HG03196 (cell line): Measurements from ENCODE around the gene OR5A2.
A peak's percentile ranks its signal among the peaks of the same experiment; 100 is the strongest.
"Not testable (repeated sequence)": the region's sequence is repeated elsewhere in the genome, so short reads cannot be mapped to it uniquely, and the experiment has no call there.

Source experiments
- ATAC-seq: cut with Tn5 transposase; IDR thresholded peaks from one replicate; pipeline ENCODE4 v1.9.1; 2021; ENCODE audit not compliant: unreplicated experiment

OR5A2 gene

DNA sequence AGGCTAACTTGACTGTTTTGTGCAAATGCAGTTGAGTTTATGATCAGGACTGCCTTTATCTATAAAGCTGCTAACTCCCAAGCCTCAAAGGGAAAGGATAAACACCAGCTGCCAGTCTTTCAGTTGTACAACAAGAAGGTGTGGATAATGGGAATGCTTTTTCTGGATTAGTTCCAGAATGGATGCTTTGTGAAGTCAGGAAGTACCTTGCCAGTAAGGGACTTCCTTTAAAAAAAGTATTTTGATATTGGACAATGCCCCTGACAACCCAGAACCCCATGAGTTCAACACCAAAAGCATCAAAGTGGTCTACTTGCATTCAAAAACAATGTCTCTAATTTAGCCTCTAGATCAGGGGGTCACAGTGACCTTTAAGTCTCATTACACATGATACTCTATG lies 32.0 kb downstream of the OR5A2 start:
- no peak for ATAC-seq

DNA sequence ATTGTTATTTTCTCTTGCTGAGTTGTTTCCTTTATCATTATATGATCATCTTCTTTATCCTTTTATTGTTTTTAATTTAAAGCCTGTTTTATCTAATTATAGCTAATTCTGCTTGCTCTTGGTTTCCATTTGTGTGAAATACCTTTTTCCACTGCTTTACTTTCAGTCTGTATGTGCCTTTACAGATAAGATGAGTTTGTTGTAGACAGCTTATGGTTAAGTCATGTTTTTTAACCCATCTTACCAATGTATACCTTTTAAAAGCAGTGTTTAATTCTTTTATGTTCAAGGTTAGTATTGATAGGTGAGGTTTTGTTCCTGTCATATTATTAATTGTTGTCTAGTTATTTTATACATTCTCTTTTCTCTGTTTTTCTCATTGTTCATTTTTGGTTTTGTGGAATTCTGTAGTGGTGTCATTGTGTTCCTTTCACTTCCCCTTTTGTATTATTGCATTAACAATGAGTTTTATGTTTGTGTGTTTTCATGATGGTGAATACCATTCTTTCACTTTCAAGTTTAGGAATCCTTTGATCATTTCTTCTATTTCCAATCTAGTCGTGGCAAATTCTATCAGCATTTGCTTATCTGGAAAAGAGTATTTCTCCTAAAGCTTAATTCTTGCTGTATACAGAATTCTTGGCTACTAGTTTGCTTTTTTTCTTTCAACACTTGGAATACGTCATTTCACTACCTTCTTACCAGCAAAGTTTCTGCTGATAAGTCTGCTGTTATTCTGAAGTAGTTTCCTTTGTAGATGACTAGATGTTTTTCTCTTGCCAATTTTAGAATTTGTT lies 45.8 kb downstream of the OR5A2 start:
- ATAC-seq, result peak; percentile 94

DNA sequence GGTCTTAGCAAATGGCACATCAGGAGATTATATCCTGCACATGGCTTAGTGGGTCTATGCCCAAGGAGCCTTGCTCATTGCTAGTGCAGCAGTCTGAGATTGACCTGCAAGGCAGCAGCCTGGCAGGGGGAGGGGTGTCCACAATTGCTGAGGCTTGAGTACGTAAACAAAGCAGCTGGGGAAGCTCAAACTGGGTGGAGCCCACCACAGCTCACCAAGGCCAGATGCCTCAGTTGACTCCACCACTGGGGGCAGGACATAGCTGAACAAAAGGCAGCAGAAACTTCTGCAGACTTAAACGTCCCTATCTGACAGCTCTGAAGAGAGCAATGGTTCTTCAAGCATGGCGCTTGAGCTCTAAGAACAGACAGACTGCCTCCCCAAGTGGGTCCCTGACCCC lies 53.9 kb downstream of the OR5A2 start:
- ATAC-seq, result not testable (repeated sequence)

DNA sequence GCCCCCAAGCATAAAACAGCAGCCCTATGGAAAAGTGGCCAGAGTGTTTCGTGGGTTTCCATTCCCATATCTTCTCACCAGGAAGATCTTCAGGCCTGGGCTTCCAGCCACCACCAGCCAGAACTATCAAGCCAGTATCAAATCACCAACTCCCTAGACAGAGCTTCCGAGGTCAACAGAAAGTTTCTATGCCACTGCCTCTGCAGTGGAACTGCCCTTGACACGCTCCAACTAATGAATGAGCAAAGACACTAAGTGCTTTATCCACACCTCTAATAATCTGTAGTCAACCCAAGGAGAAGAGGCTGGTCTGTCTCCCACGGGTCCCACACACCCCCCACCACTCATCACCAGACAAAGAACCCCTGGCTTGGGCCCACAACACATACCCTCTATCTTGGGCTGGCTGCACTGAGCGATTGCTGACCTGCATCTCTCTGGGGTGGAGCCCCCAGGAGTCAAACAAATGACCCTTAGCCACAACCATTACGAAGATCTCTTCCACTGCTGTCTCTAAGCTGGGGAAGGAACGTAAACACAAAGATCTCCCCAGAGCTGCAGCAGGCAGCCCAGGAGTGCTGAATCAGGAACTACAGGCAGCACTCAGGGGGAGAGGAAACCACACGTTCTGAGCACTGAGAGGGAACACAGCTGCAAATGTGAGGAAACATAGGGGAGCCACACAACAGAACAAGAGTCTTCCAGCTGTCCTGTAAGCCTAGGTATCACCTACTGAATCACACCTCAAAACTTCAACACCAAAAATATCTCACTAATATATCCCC lies 57.8 kb downstream of the OR5A2 start:
- no peak for ATAC-seq
